B cell (primary cell): ENCODE results near the gene PDK1.

Experiments
- CTCF ChIP-seq: fragments of 200-600 bp; IDR thresholded peaks from one replicate; pipeline ENCODE4 v1.8.0; 2022; ENCODE audit warnings: antibody characterized with exemption, mild to moderate bottlenecking
- EZH2 ChIP-seq: IDR thresholded peaks from 2 replicates; pipeline ENCODE4 v1.6.1; 2012; ENCODE audit warnings: borderline replicate concordance, low read depth, mild to moderate bottlenecking, moderate library complexity, low read length; ENCODE audit not compliant: insufficient read depth, poor library complexity, severe bottlenecking

GRCh38 chr2:172596776-172597175 lies 40.9 kb downstream of the PDK1 start:
- no peak for TF ChIP-seq EZH2
- no peak for TF ChIP-seq CTCF
